ENCODE results near the gene RPAP2. TPM values are rescaled to one million over a fixed set of nuclear protein-coding genes. Genes with fewer than 3 reads are reported as not detected.

Gene RPAP2
- total and polyA plus RNA-seq, 2 donors (not counting 3 experiments of a cell fraction or from before 2014, with no cell fraction given), result 4.3 to 24.9 TPM

- BruUV-seq (replicated peaks), result no TSS peak
- Histone ChIP-seq H3K27me3 (ENCODE audit: control insufficient read depth in 2 of 2, insufficient read depth in 2 of 2, low read length in 2 of 2) (no peaks in the 10 kb centered on the region), H3K9ac (replicated peaks; ENCODE audit: extremely low read depth, insufficient read depth, low read length) (no peak overlapping the region), H3K4me2 (ENCODE audit: insufficient read depth, low read length) (no peak overlapping the region), H3K36me3 (ENCODE audit: control insufficient read depth in 2 of 2, extremely low read depth in 1 of 2, insufficient read depth in 2 of 2, low read length in 2 of 2) (peaks cover 0 to 3% of the 10 kb centered on the region in 2 experiments), H3K4me3 (replicated peaks in 1 of 3; ENCODE audit: insufficient read depth in 1 of 3, low read depth in 1 of 3, low read length in 3 of 3) (no peak overlapping the region), H3K27ac (ENCODE audit: insufficient read depth, low read depth, low read length) (no peak overlapping the region), H3K4me1 (ENCODE audit: control insufficient read depth, extremely low read depth, insufficient read depth, low read length) (no peaks in the 10 kb centered on the region), H3K9me3 (replicated peaks; ENCODE audit: control insufficient read depth, insufficient read depth, low read length) (no peaks in the 10 kb centered on the region), H4K20me1 (replicated peaks; ENCODE audit: control insufficient read depth, extremely low read depth, insufficient read depth, low read length) (no peaks in the 10 kb centered on the region), H3K9me1 (replicated peaks; ENCODE audit: control insufficient read depth, extremely low read depth, insufficient read depth, low read length) (no peaks in the 10 kb centered on the region), H3K79me2 (ENCODE audit: control insufficient read depth, insufficient read depth, low read length) (no peaks in the 10 kb centered on the region), H2AFZ (ENCODE audit: low read depth, low read length) (no peak overlapping the region)
- intact Hi-C loops (cut with micrococcal nuclease), result no loop called here
- ChIA-PET CTCF (no interaction called here), POLR2A (no interaction called here)
- dilution Hi-C loops (cut with MboI; ENCODE audit: extremely low pct_ligation_motif_present, low sequenced_read_pairs), result no loop called here
- DNase-seq (ENCODE audit: low read depth, low spot score), result no peak
- TF ChIP-seq EZH2 (IDR thresholded peaks at IDR 0.05; ENCODE audit: borderline replicate concordance, low read depth, low read length, severe bottlenecking), result no peak
- TF ChIP-seq CTCF (IDR thresholded peaks at IDR 0.05; ENCODE audit: extremely low read depth in 1 of 2, insufficient read depth in 1 of 2, low read depth in 1 of 2, low read length in 2 of 2), result no peak
- no peak for TF ChIP-seq POLR2A (IDR thresholded peaks at IDR 0.05; ENCODE audit: low read depth, low read length)
- no peak for TF ChIP-seq JUN (IDR thresholded peaks at IDR 0.05; ENCODE audit: borderline replicate concordance, insufficient read depth, insufficient read length, low read depth)
- no peak for TF ChIP-seq MYC (IDR thresholded peaks at IDR 0.05; ENCODE audit: low read depth, low read length)
- no peak for TF ChIP-seq POLR2AphosphoS5 (IDR thresholded peaks at IDR 0.05; ENCODE audit: insufficient read depth, low read depth, low read length)
- TF ChIP-seq MAX (IDR thresholded peaks at IDR 0.05; ENCODE audit: insufficient read depth, insufficient read length), result no peak
- no peak for TF ChIP-seq GATA2 (IDR thresholded peaks at IDR 0.05; ENCODE audit: insufficient read depth, insufficient read length, low read depth, low read length)
- TF ChIP-seq FOS (IDR thresholded peaks at IDR 0.05; ENCODE audit: borderline replicate concordance, insufficient read depth, low read length), result no peak
- no peak for FAIRE-seq
Observed at GRCh38 chr1:92366040-92366395, 67.2 kb downstream of the RPAP2 start.

Data from endothelial cell of umbilical vein (primary cell).